ENCODE measurements around the gene FNIP2.

FNIP2 gene

GRCh38 chr4:158841540-158841939 is 72.7 kb downstream of the FNIP2 start:
- ChIA-PET POLR2A (no interaction called here), CTCF (interaction anchor here (0.8 to 7.5 kb wide), 2 partner anchors 9 to 113 kb away, joined by 3 to 70 read pairs; no protein-coding TSS in a partner anchor)
- no peak overlapping the region for H3K4me3 ChIP-seq (ENCODE audit: low read depth, low read length)
- no peak for TF ChIP-seq CTCF (IDR thresholded peaks at IDR 0.05; ENCODE audit: insufficient read depth, low read length, missing control alignments)
- DNase-seq (ENCODE audit: low read depth, low spot score): no peak

GRCh38 chr4:158845311-158846041 is 76.7 kb downstream of the FNIP2 start:
- no peak for TF ChIP-seq CTCF (IDR thresholded peaks at IDR 0.05; ENCODE audit: insufficient read depth, low read length, missing control alignments)
- ChIA-PET CTCF (interaction anchor here (1.1 to 2.2 kb wide), 8 partner anchors 11 to 358 kb away, joined by 3 to 9 read pairs (median 6); no protein-coding TSS in a partner anchor), POLR2A (interaction anchor here (1.3 kb wide), 1 partner anchor 35 kb away, joined by 3 read pairs; no protein-coding TSS in a partner anchor)
- DNase-seq (ENCODE audit: low read depth, low spot score): no peak
- no peak overlapping the region for H3K4me3 ChIP-seq (ENCODE audit: low read depth, low read length)

- no peak for DNase-seq (ENCODE audit: low read depth, low spot score)
- no peak overlapping the region for H3K4me3 ChIP-seq (ENCODE audit: low read depth, low read length)
- ChIA-PET POLR2A (no interaction called here), CTCF (interaction anchor here (1.0 to 5.2 kb wide), 3 partner anchors 9 to 339 kb away, joined by 4 to 51 read pairs (median 7); partner anchors contain the start of gene PPID)
- no peak for TF ChIP-seq CTCF (IDR thresholded peaks at IDR 0.05; ENCODE audit: insufficient read depth, low read length, missing control alignments)
Observed at GRCh38 chr4:158847535-158847934, 78.7 kb downstream of the FNIP2 start.

GRCh38 chr4:158849681-158850080 is 80.9 kb downstream of the FNIP2 start:
- TF ChIP-seq CTCF (IDR thresholded peaks at IDR 0.05; ENCODE audit: insufficient read depth, low read length, missing control alignments): no peak
- H3K4me3 ChIP-seq (ENCODE audit: low read depth, low read length): no peak overlapping the region
- DNase-seq (ENCODE audit: low read depth, low spot score): no peak
- POLR2A ChIA-PET: interaction anchor here (0.7 kb wide), 1 partner anchor 8 kb away, joined by 3 read pairs; no protein-coding TSS in a partner anchor
- CTCF ChIA-PET: interaction anchor here (0.6 to 10.6 kb wide), 24 partner anchors 9 to 503 kb away, joined by 3 to 184 read pairs (median 6); partner anchors contain the start of gene PPID

- TF ChIP-seq CTCF (IDR thresholded peaks at IDR 0.05; ENCODE audit: insufficient read depth, low read length, missing control alignments): no peak
- CTCF ChIA-PET: interaction anchor here (0.6 to 10.6 kb wide), 25 partner anchors 8 to 356 kb away, joined by 3 to 184 read pairs (median 6); partner anchors contain the start of gene PPID
- POLR2A ChIA-PET: no interaction called here
- H3K4me3 ChIP-seq (ENCODE audit: low read depth, low read length): no peak overlapping the region
- DNase-seq (ENCODE audit: low read depth, low spot score): no peak
Observed at GRCh38 chr4:158850371-158850770, 81.5 kb downstream of the FNIP2 start.
